ENCODE results near the gene CPNE7. TPM values are rescaled to one million over a fixed set of nuclear protein-coding genes. Genes with fewer than 3 reads are reported as not detected.
"Not testable (repeated sequence)": the region's sequence is repeated elsewhere in the genome, so short reads cannot be mapped to it uniquely, and the experiment has no call there.

CPNE7 gene
- total RNA-seq, 1 experiment from 2014 or later = 15.9 TPM

- in situ Hi-C loops (cut with HindIII; ENCODE audit: low pct_unique_long_range_greater_than_20kb, low sequenced_read_pairs) = no loop called here
- DNase-seq (ENCODE audit: low read depth) = no peak
Measured at GRCh38 chr16:89563639-89564392, 11.7 kb upstream of the CPNE7 start.

- in situ Hi-C loops (cut with HindIII; ENCODE audit: low pct_unique_long_range_greater_than_20kb, low sequenced_read_pairs) = no loop called here
- no peak for DNase-seq (ENCODE audit: low read depth)
Measured at GRCh38 chr16:89564476-89565255, 10.9 kb upstream of the CPNE7 start.

GRCh38 chr16:89565256-89565505 lies 10.4 kb upstream of the CPNE7 start:
- in situ Hi-C loops (cut with HindIII; ENCODE audit: low pct_unique_long_range_greater_than_20kb, low sequenced_read_pairs) = no loop called here
- DNase-seq (ENCODE audit: low read depth) = peak; percentile 28

GRCh38 chr16:89565506-89566372 lies 9.8 kb upstream of the CPNE7 start:
- in situ Hi-C loops (cut with HindIII; ENCODE audit: low pct_unique_long_range_greater_than_20kb, low sequenced_read_pairs) = no loop called here
- peak; percentile 75 for DNase-seq (ENCODE audit: low read depth)

GRCh38 chr16:89567656-89568594 lies 7.6 kb upstream of the CPNE7 start:
- no peak for DNase-seq (ENCODE audit: low read depth)
- in situ Hi-C loops (cut with HindIII; ENCODE audit: low pct_unique_long_range_greater_than_20kb, low sequenced_read_pairs) = no loop called here

- in situ Hi-C loops (cut with HindIII; ENCODE audit: low pct_unique_long_range_greater_than_20kb, low sequenced_read_pairs) = no loop called here
- DNase-seq (ENCODE audit: low read depth) = no peak
Measured at GRCh38 chr16:89569506-89570341, 5.8 kb upstream of the CPNE7 start.

- no peak for DNase-seq (ENCODE audit: low read depth)
- in situ Hi-C loops (cut with HindIII; ENCODE audit: low pct_unique_long_range_greater_than_20kb, low sequenced_read_pairs) = no loop called here
Measured at GRCh38 chr16:89570342-89570923, 5.1 kb upstream of the CPNE7 start.

GRCh38 chr16:89570983-89571598 lies 4.5 kb upstream of the CPNE7 start:
- DNase-seq (ENCODE audit: low read depth); in situ Hi-C loops (cut with HindIII; ENCODE audit: low pct_unique_long_range_greater_than_20kb, low sequenced_read_pairs): not testable (repeated sequence)

GRCh38 chr16:89571636-89572035 lies 3.9 kb upstream of the CPNE7 start:
- no peak for DNase-seq (ENCODE audit: low read depth)
- in situ Hi-C loops (cut with HindIII; ENCODE audit: low pct_unique_long_range_greater_than_20kb, low sequenced_read_pairs) = no loop called here

- in situ Hi-C loops (cut with HindIII; ENCODE audit: low pct_unique_long_range_greater_than_20kb, low sequenced_read_pairs) = no loop called here
- DNase-seq (ENCODE audit: low read depth) = no peak
Measured at GRCh38 chr16:89572073-89572484, 3.5 kb upstream of the CPNE7 start.

GRCh38 chr16:89572485-89573205 lies 2.9 kb upstream of the CPNE7 start:
- in situ Hi-C loops (cut with HindIII; ENCODE audit: low pct_unique_long_range_greater_than_20kb, low sequenced_read_pairs) = no loop called here
- no peak for DNase-seq (ENCODE audit: low read depth)

GRCh38 chr16:89573826-89574680 lies 1.5 kb upstream of the CPNE7 start:
- in situ Hi-C loops (cut with HindIII; ENCODE audit: low pct_unique_long_range_greater_than_20kb, low sequenced_read_pairs) = no loop called here

GRCh38 chr16:89574681-89575246 lies 794 bp upstream of the CPNE7 start:
- DNase-seq (ENCODE audit: low read depth) = no peak
- in situ Hi-C loops (cut with HindIII; ENCODE audit: low pct_unique_long_range_greater_than_20kb, low sequenced_read_pairs) = no loop called here

More at GRCh38 chr16:89573826-89574680, 1.5 kb upstream of the CPNE7 start:
- DNase-seq (ENCODE audit: low read depth) = no peak

- in situ Hi-C loops (cut with HindIII; ENCODE audit: low pct_unique_long_range_greater_than_20kb, low sequenced_read_pairs) = no loop called here
Measured at GRCh38 chr16:89576153-89577054, 846 bp downstream of the CPNE7 start.

More at GRCh38 chr16:89576153-89577054, 846 bp downstream of the CPNE7 start:
- DNase-seq (ENCODE audit: low read depth) = no peak
